Upper lobe of right lung (tissue), 1 donor: ENCODE results near the gene PPP2R2C. TPM values are rescaled to one million over a fixed set of nuclear protein-coding genes. Genes with fewer than 3 reads are reported as not detected.
A peak's percentile ranks its signal among the peaks of the same experiment; 100 is the strongest.

Source experiments
- ATAC-seq: fragments of 200-7000 bp; cut with Tn5 transposase; one replicate; pipeline ENCODE4 v1.9.1; 2020; ENCODE audit warnings: mild to moderate bottlenecking, moderate library complexity
- DNase-seq: peaks from one replicate; pipeline ENCODE4 v3.0.0-alpha.2; 2020
- H3K27ac ChIP-seq: fragments of 200-600 bp; one replicate; pipeline ENCODE4 v1.8.0; 2022
- H3K27me3 ChIP-seq: fragments of 200-600 bp; one replicate; pipeline ENCODE4 v1.8.0; 2022; ENCODE audit warnings: mild to moderate bottlenecking
- H3K36me3 ChIP-seq: fragments of 200-600 bp; one replicate; pipeline ENCODE4 v1.8.0; 2022
- H3K4me1 ChIP-seq: fragments of 200-600 bp; one replicate; pipeline ENCODE4 v1.8.0; 2022
- H3K4me3 ChIP-seq: fragments of 200-600 bp; one replicate; pipeline ENCODE4 v1.8.0; 2022; ENCODE audit warnings: mild to moderate bottlenecking
- H3K9me3 ChIP-seq: fragments of 200-600 bp; one replicate; pipeline ENCODE4 v1.8.0; 2022
- CTCF ChIP-seq: fragments of 200-600 bp; IDR thresholded peaks from one replicate; pipeline ENCODE4 v1.8.0; 2022; ENCODE audit warnings: antibody characterized with exemption
- intact Hi-C: fragments of 100-400 bp; cut with DNase I; formaldehyde crosslinking; loops from one replicate; pipeline ENCODE4 v1.11.0; 2022
- total RNA-seq: library from RNA; stranded (reverse); fragmentation: NEBNext Ultra II Directional; extraction: Animal tissue kit (Norgen Biotek cat#: 25700); gene quantifications from one replicate; pipeline ENCODE4 v1.2.1, GENCODE V29; 2021
- donor health status: DM: no; HTN: yes; CAD: no; lungs with severe emphysema.

The PPP2R2C gene
- total RNA-seq, 1 donor from 2014 or later, result 0.09 TPM

DNA sequence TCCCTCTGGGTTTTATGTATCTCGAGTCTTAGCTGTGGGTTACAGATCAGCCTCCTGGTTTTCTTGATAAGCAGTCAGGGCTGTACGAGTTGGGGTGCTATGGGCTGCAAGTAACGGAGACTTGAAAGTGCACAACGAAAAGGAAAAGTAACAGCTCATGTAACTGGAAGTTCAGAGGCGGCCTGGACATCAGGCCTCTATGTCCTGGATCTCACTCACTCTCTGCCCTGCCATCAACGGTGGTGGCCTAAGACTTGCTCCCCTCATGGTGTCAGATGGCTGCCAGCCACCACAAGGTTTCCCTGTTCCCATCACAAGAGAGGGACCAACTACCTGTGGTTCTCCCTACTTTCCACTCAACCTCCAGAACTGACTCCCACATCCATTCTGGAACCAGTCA is 4.8 kb downstream of the PPP2R2C start:
- Histone ChIP-seq H3K27ac (no peak overlapping the region), H3K9me3 (no peaks in the 10 kb centered on the region), H3K4me1 (peaks cover 6% of the 10 kb centered on the region), H3K27me3 (peaks cover 36% of the 10 kb centered on the region), H3K4me3 (no peak overlapping the region), H3K36me3 (no peaks in the 10 kb centered on the region)
- ATAC-seq, result no peak
- intact Hi-C loops, result no loop called here
- no peak for TF ChIP-seq CTCF
- DNase-seq, result no peak

GRCh38 chr4:6466756-6467381 is 5.5 kb downstream of the PPP2R2C start:
- no peak for TF ChIP-seq CTCF
- ATAC-seq (no peak), DNase-seq (no peak)
- Histone ChIP-seq H3K4me3 (no peak overlapping the region), H3K36me3 (no peaks in the 10 kb centered on the region), H3K4me1 (peaks cover 6% of the 10 kb centered on the region), H3K9me3 (no peaks in the 10 kb centered on the region), H3K27ac (no peak overlapping the region), H3K27me3 (peaks cover 36% of the 10 kb centered on the region)
- intact Hi-C loops, result no loop called here

DNA sequence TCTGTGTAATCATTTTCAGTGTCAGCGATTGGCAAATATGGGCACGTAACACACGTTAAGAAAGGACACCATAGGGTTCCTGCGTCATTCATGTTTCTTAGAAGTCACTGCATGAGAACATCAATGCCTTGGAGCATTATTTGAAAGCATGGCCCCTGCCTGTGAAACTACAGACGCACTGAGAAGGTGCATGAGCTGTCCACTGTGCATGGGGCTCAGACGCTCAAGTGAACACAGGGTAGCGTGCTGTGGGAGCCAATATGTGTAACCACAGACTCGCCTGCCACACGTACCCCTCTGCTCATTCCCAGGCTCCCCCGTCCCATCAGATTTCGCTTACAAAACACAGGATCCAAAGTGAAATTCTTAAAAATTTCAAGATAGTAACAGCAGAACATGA is 6.5 kb downstream of the PPP2R2C start:
- Histone ChIP-seq H3K27me3 (peaks cover 28% of the 10 kb centered on the region), H3K36me3 (no peaks in the 10 kb centered on the region), H3K9me3 (no peaks in the 10 kb centered on the region), H3K27ac (no peak overlapping the region), H3K4me3 (no peak overlapping the region), H3K4me1 (peaks cover 6% of the 10 kb centered on the region)
- ATAC-seq (no peak), DNase-seq (no peak)
- no peak for TF ChIP-seq CTCF
- intact Hi-C loops, result no loop called here

DNA sequence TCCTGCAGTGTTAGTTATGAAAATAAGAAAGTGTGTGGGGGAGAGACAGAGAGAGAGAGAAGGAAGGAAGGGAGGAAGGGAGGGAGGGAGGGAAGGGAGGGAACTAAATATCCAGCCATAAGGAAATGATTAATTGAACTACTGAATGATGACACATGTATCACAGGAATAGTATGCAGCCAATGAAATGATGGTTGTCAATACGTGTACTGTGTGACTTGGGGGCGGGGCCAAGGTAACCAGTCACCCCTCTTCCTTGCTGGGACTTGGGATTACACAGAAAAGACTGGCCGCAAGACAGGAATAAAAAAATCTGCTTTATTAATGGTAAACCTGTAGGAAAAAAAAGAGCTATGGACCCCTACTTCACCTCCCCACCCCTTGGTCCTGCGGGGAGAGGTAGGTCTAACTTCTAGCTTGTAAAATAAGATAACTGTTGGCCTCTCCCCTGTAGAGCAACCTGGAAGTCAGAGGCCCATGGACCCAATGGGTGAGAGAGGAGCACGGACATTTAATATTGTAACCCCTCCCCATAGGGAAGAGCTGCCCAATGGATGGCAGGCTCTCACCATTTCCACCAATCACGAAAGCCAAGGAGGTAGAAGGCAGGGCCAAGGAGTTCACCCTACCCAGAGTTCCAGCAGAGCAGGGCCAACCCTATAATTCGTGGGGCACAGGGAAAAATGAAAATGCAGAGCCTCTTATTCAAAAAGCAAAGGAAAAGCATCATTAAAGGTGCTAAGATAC is 7.4 kb downstream of the PPP2R2C start:
- peaks cover 19% of the 10 kb centered on the region for H3K27me3 ChIP-seq
- no peak overlapping the region for H3K4me3 ChIP-seq
- intact Hi-C loops, result no loop called here
- H3K9me3 ChIP-seq, result no peaks in the 10 kb centered on the region
- no peaks in the 10 kb centered on the region for H3K36me3 ChIP-seq
- no peak for DNase-seq
- H3K4me1 ChIP-seq, result no peaks in the 10 kb centered on the region
- TF ChIP-seq CTCF, result no peak
- ATAC-seq, result no peak
- no peak overlapping the region for H3K27ac ChIP-seq

DNA sequence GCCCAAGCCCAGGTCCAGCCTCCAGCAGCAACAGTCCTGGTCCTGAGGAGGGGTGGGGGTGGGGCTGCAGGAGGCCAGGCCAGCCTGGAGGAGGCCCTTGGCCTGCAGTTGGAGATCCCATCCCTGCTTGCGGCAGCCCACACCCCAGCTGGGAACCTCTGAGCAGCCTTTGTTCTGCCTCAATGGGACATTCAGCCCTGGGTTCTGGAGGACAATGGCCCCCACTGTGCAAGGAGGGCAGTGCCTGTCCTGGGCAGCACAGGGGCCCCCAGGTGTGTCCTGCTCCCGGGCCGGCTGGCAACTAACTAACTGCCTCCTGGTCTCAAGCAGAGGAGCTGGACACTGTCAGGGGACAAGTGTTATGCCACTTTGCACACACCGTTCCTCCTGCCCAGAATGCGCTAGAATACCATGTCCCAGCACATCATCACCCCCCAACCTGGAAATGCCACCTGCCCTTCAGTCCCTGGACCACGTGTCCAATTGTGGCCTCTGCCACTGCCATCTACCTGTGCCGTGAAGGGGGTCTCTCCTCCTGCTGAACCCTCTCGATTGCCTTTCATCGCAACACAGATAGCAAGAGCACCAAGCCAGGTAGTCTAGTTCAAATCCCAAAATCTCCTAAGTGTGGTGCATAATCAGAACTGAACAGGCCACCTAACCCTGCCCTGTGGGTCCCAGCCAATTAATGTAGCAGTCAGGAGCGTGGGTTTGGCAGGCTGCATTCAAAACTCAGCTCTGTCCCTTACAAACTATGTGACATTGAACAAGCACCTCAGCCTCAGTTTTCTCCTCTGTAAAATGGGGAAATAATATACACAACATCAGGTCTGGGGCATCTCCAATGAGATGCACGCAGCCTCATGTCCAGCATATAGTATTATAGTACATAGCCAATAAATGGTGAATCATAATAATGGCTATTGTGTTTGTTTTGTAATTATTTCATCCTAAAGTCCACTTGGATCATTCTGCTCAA is 8.8 kb downstream of the PPP2R2C start:
- H3K4me1 ChIP-seq, result no peaks in the 10 kb centered on the region
- H3K36me3 ChIP-seq, result no peaks in the 10 kb centered on the region
- DNase-seq, result no peak
- H3K27me3 ChIP-seq, result peaks cover 11% of the 10 kb centered on the region
- no peak overlapping the region for H3K27ac ChIP-seq
- H3K4me3 ChIP-seq, result no peak overlapping the region
- intact Hi-C loops, result no loop called here
- no peak for TF ChIP-seq CTCF
- ATAC-seq, result peak; percentile 11
- H3K9me3 ChIP-seq, result no peaks in the 10 kb centered on the region
